DOHH2 (cell line): ENCODE measurements around the gene DCLK1.

ENCODE experiments used
- CTCF ChIP-seq: fragments of 200-600 bp; sonication (generic); IDR thresholded peaks from one replicate; pipeline ENCODE4 v1.5.1; 2014; ENCODE audit warnings: antibody characterized with exemption, mild to moderate bottlenecking, low read depth, low read length; ENCODE audit not compliant: poor library complexity, severe bottlenecking
- EZH2phosphoT487 ChIP-seq: fragments of 200-600 bp; sonication (generic); IDR thresholded peaks from 2 replicates; pipeline ENCODE4 v1.6.1; 2017; ENCODE audit warnings: borderline replicate concordance, mild to moderate bottlenecking, antibody characterized with exemption, low read length, moderate library complexity, mixed read lengths

- TF ChIP-seq CTCF (no peak), EZH2phosphoT487 (no peak)
Measured at GRCh38 chr13:35784286-35784951, 346.8 kb downstream of the DCLK1 start.
